HepG2 (cell line): ENCODE measurements around the gene HSPB8. TPM values are rescaled to one million over a fixed set of nuclear protein-coding genes. Genes with fewer than 3 reads are reported as not detected.

Experiments
- ATAC-seq: fragments of 200-7000 bp; cut with Tn5 transposase; 3 replicates; pipeline ENCODE4 v1.9.1; 2020; ENCODE audit warnings: mild to moderate bottlenecking, moderate library complexity
- BruUV-seq: library from RNA; stranded (reverse); fragments of 400-500 nt; replicated peaks from 2 replicates; lab custom pipeline; 2021; lab: Mats Ljungman, UMichigan
- CTCF ChIA-PET: fragments of 300-600 bp; formaldehyde crosslinking; extraction: SDS; loops from one replicate; lab custom pipeline; 2021; ENCODE audit warnings: low total read pairs, inconsistent platforms, low intra/inter-chr PET ratio; lab: Yijun Ruan, JAX
- POLR2A ChIA-PET: fragments of 350-600 bp; sonication (Branson Sonifier 250); formaldehyde crosslinking; loops from one replicate; lab custom pipeline; 2020; ENCODE audit warnings: antibody characterized with exemption, inconsistent platforms; lab: Yijun Ruan, JAX
- DNase-seq: peaks from one replicate; pipeline ENCODE4 v3.0.0-alpha.2; 2015; ENCODE audit warnings: low spot score
- FAIRE-seq: peaks from 3 replicates; lab custom pipeline; 2011; peaks lifted over from hg19 to GRCh38; lab: Jason Lieb, UNC
- H2AFZ ChIP-seq: one replicate; pipeline ENCODE4 v1.6.1; 2011; ENCODE audit warnings: low read length, inconsistent platforms
- H3K27ac ChIP-seq: fragments of 300-600 bp; 3 replicates; pipeline ENCODE4 v1.8.0; 2011; ENCODE audit warnings: mixed run types, mild to moderate bottlenecking, mixed read lengths, low read length, inconsistent platforms; ENCODE audit not compliant: insufficient read depth; ENCODE audit errors: extremely low read length
- H3K27me3 ChIP-seq, 2 experiments: fragments of 200-600 bp in 1 of 2; 2 replicates in 1 of 2; 3 replicates in 1 of 2; pipeline versions ENCODE4 v1.6.0 to v1.8.0; 2011; ENCODE audit warnings: low read length in 2 of 2, mild to moderate bottlenecking in 2 of 2, moderate library complexity in 2 of 2, inconsistent platforms in 1 of 2; ENCODE audit not compliant: insufficient read depth in 2 of 2, control insufficient read depth in 1 of 2
- H3K36me3 ChIP-seq, 2 experiments: fragments of 200-600 bp in 1 of 2; replicated peaks in 1 of 2; 2 replicates in 1 of 2; 3 replicates in 1 of 2; pipeline versions ENCODE4 v1.5.1 to v1.8.0; 2011; ENCODE audit warnings: low read length in 2 of 2, inconsistent platforms in 1 of 2; ENCODE audit not compliant: insufficient read depth in 2 of 2, control insufficient read depth in 1 of 2
- H3K4me1 ChIP-seq: 2 replicates; pipeline ENCODE4 v1.5.1; 2012; ENCODE audit warnings: low read length, inconsistent platforms; ENCODE audit not compliant: insufficient read depth
- H3K4me2 ChIP-seq: 2 replicates; pipeline ENCODE4 v1.6.0; 2011; ENCODE audit warnings: low read depth, low read length, inconsistent platforms
- H3K4me3 ChIP-seq, 3 experiments: fragments of 200-600 bp in 1 of 3; sonication (generic), shearing (Covaris generic) in 1 of 3; replicated peaks in 1 of 3; 2 replicates each; pipeline ENCODE4 v1.5.1; 2011 to 2016; ENCODE audit warnings: low read length in 3 of 3, inconsistent platforms in 2 of 3, low read depth in 2 of 3, mild to moderate bottlenecking in 2 of 3, control low read depth in 1 of 3, mixed read lengths in 1 of 3; ENCODE audit not compliant: insufficient read depth in 1 of 3
- H3K79me2 ChIP-seq: one replicate; pipeline ENCODE4 v1.6.1; 2011; ENCODE audit warnings: low read length, inconsistent platforms; ENCODE audit not compliant: insufficient read depth
- H3K9ac ChIP-seq: 2 replicates; pipeline ENCODE4 v1.6.0; 2011; ENCODE audit warnings: mild to moderate bottlenecking, low read depth, low read length, inconsistent platforms; ENCODE audit not compliant: insufficient read depth
- H3K9me3 ChIP-seq: 2 replicates; pipeline ENCODE4 v1.5.1; 2012; ENCODE audit warnings: mild to moderate bottlenecking, low read length
- H4K20me1 ChIP-seq: 2 replicates; pipeline ENCODE4 v1.6.0; 2011; ENCODE audit warnings: inconsistent platforms, mild to moderate bottlenecking, low read length, moderate library complexity; ENCODE audit not compliant: insufficient read depth
- CENPX ChIP-seq: sonication (generic); formaldehyde crosslinking; IDR thresholded peaks from 2 replicates; pipeline ENCODE4 v1.9.0; 2021; ENCODE audit warnings: mild to moderate bottlenecking, missing genetic modification reagents, moderate library complexity
- DPF2 ChIP-seq: sonication (generic); formaldehyde crosslinking; IDR thresholded peaks from 2 replicates; pipeline ENCODE4 v1.4.0; 2020; ENCODE audit warnings: mild to moderate bottlenecking, low read depth, missing genetic modification reagents, borderline replicate concordance
- HDAC1 ChIP-seq: sonication (generic); formaldehyde crosslinking; IDR thresholded peaks from 2 replicates; pipeline ENCODE4 v1.5.1; 2020; ENCODE audit warnings: mild to moderate bottlenecking, missing genetic modification reagents
- HMGXB4 ChIP-seq, 2 experiments: sonication (generic) in 1 of 2; formaldehyde crosslinking in 1 of 2; IDR thresholded peaks; 2 replicates each; pipeline versions ENCODE4 v1.4.0 to v1.6.1; 2018 to 2020; ENCODE audit warnings: missing genetic modification reagents in 2 of 2, borderline replicate concordance in 1 of 2, low read depth in 1 of 2, mild to moderate bottlenecking in 1 of 2, missing biosample characterization in 1 of 2
- NONO ChIP-seq, 2 experiments: fragments of 450-650 bp in 1 of 2; sonication (generic) in 1 of 2; formaldehyde crosslinking in 1 of 2; IDR thresholded peaks in 1 of 2; conservative IDR thresholded peaks in 1 of 2; 2 replicates each; pipeline versions ENCODE4 v1.6.1 to v1.8.0; 2017 to 2022; ENCODE audit warnings: mild to moderate bottlenecking in 1 of 2, missing genetic modification reagents in 1 of 2, moderate library complexity in 1 of 2
- NR2F6 ChIP-seq, 2 experiments: IDR thresholded peaks; 2 replicates each; pipeline ENCODE4 v1.6.1; 2016; ENCODE audit warnings: antibody characterized with exemption in 1 of 2, mild to moderate bottlenecking in 1 of 2
- RBM22 ChIP-seq: fragments of 200-400 bp; formaldehyde crosslinking; optimal IDR thresholded peaks from 2 replicates; pipeline ENCODE3; 2017; ENCODE audit warnings: mild to moderate bottlenecking, low read length, moderate library complexity
- SIN3B ChIP-seq: fragments of 150-350 bp; IDR thresholded peaks from 2 replicates; pipeline ENCODE4 v1.6.1; 2014; ENCODE audit warnings: low read length
- THAP7 ChIP-seq: sonication (generic); formaldehyde crosslinking; IDR thresholded peaks from 2 replicates; pipeline ENCODE4 v1.8.1; 2023; ENCODE audit warnings: mild to moderate bottlenecking, missing genetic modification reagents
- THAP9 ChIP-seq: sonication (generic); formaldehyde crosslinking; IDR thresholded peaks from 2 replicates; pipeline ENCODE4; 2020; ENCODE audit warnings: missing genetic modification reagents, mild to moderate bottlenecking, borderline replicate concordance
- XBP1 ChIP-seq: sonication (generic); formaldehyde crosslinking; IDR thresholded peaks from 2 replicates; pipeline ENCODE4 v1.5.0; 2020; ENCODE audit warnings: missing genetic modification reagents
- ZNF343 ChIP-seq: sonication (generic); formaldehyde crosslinking; IDR thresholded peaks from 2 replicates; pipeline ENCODE4 v1.4.0; 2020; ENCODE audit warnings: mild to moderate bottlenecking, missing genetic modification reagents
- ZNF576 ChIP-seq: sonication (generic); formaldehyde crosslinking; IDR thresholded peaks from 2 replicates; pipeline ENCODE4 v1.4.0; 2020; ENCODE audit warnings: mild to moderate bottlenecking, missing genetic modification reagents
- WGBS: methylation state at CpG from one replicate; pipeline ENCODE4 v1.1.6; 2017; ENCODE audit warnings: low lambda C conversion rate; 5-methylcytosine and 5-hydroxymethylcytosine counted together
- in situ Hi-C: cut with HindIII; loops from 2 replicates; pipeline ENCODE4 v1.10.0; 2017; ENCODE audit warnings: low pct_unique_long_range_greater_than_20kb; ENCODE audit not compliant: extremely low pct_ligation_motif_present
- intact Hi-C: fragments of 100-400 bp; cut with micrococcal nuclease; formaldehyde crosslinking; loops from one replicate; pipeline ENCODE4 v1.10.0; 2022; ENCODE audit not compliant: unreplicated experiment
- polyA plus RNA-seq, 8 experiments: library from polyadenylated mRNA; depleted of rRNA in 3 of 8; stranded (reverse) in 7 of 8; unstranded in 1 of 8; fragments of >200 nt; fragmentation: Illumina TruSeq in 4 of 8; extraction: Trizol in 4 of 8; gene quantifications; 2 replicates each; pipeline versions ENCODE4 v1.2.1 to v1.2.3, GENCODE V29; 2011 to 2016; ENCODE audit warnings: low read depth in 4 of 8, missing spikeins in 1 of 8, mixed read lengths in 1 of 8; ENCODE audit not compliant: insufficient read depth in 1 of 8
- total RNA-seq, 5 experiments: library from RNA; depleted of rRNA; stranded (reverse); fragments of >200 nt; fragmentation: Illumina TruSeq; extraction: Trizol; gene quantifications; 2 replicates each; pipeline ENCODE4 v1.2.3, GENCODE V29; 2016; ENCODE audit warnings: low read depth in 1 of 5

The HSPB8 gene
- total and polyA plus RNA-seq, 2 of the 13 experiments (the other 11 are each of a cell fraction or from before 2014, with no cell fraction given): 0.49 to 0.54 TPM

DNA sequence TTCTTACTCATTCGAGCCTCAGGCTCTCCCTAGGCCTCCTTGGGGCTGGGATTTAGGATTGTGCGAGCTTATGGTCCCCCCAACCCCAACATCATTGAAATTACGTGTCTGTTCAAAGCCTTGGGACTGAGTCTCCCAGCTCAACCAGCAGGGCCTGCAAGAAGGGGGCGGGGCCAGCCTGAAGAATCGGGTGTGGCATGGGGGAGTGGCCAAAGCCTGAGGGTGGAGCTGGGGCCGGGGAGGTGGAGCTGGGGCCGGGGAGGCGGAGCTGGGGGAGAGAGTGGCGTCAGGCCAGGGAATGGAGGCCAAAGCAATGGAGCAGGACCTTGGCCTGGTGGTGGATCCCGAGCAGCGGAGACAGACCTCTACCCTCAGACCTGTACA lies 24.3 kb upstream of the HSPB8 start:
- CTCF ChIA-PET: no interaction called here
- Histone ChIP-seq H4K20me1 (no peaks in the 10 kb centered on the region), H3K4me3 (no peak overlapping the region), H3K27me3 (no peaks in the 10 kb centered on the region), H3K79me2 (no peaks in the 10 kb centered on the region), H3K4me2 (no peak overlapping the region), H2AFZ (no peak overlapping the region), H3K9ac (no peak overlapping the region), H3K9me3 (peaks cover 8% of the 10 kb centered on the region; the same call in 1 of the 2 replicates), H3K27ac (no peak overlapping the region), H3K4me1 (no peaks in the 10 kb centered on the region), H3K36me3 (no peaks in the 10 kb centered on the region)
- ATAC-seq (no peak), DNase-seq (no peak), FAIRE-seq (no peak)
- in situ Hi-C loops: no loop called here
- no peak for TF ChIP-seq RBM22
- no peak for TF ChIP-seq ZNF343 (CRISPR knock-in tag)
- TF ChIP-seq THAP7 (CRISPR knock-in tag): no peak
- no peak for TF ChIP-seq SIN3B
- TF ChIP-seq THAP9 (CRISPR knock-in tag): no peak
- TF ChIP-seq NR2F6 (IDR thresholded peaks at IDR 0.05): no peak
- no peak for TF ChIP-seq NR2F6 (CRISPR knock-in tag; IDR thresholded peaks at IDR 0.05)
- TF ChIP-seq XBP1 (CRISPR knock-in tag): no peak
- TF ChIP-seq DPF2 (CRISPR knock-in tag): no peak
- TF ChIP-seq CENPX (CRISPR knock-in tag): no peak
- TF ChIP-seq HMGXB4 (CRISPR knock-in tag; IDR thresholded peaks at IDR 0.05; ENCODE audit: borderline replicate concordance in 1 of 2, low read depth in 1 of 2): no peak
- TF ChIP-seq ZNF576: no peak
- TF ChIP-seq HDAC1: no peak
- TF ChIP-seq NONO (IDR thresholded peaks at IDR 0.05): no peak
- TF ChIP-seq NONO (CRISPR knock-in tag; conservative IDR thresholded peaks at IDR 0.05): no peak
- intact Hi-C loops: no loop called here
- POLR2A ChIA-PET: no interaction called here
- WGBS: 22% methylated on average over 6 of the region's 11 CpGs
- no TSS peak for BruUV-seq
